Activated CD8-positive, alpha-beta memory T cell treated with anti-CD3 and anti-CD28 coated beads for 48 hours (primary cell): Measurements from ENCODE around the gene TRIM75.
"Not testable (repeated sequence)": the region's sequence is repeated elsewhere in the genome, so short reads cannot be mapped to it uniquely, and the experiment has no call there.

ENCODE experiments used
- DNase-seq, 3 experiments: peaks; one replicate each; pipeline ENCODE4 v3.0.0-alpha.2; 2020; ENCODE audit warnings: low read depth in 2 of 3, low spot score in 2 of 3

The TRIM75 gene

GRCh38 chr4:165077034-165077578 is 23.4 kb downstream of the TRIM75 start:
- no peak for DNase-seq

GRCh38 chr4:165079476-165079875 is 25.8 kb downstream of the TRIM75 start:
- no peak for DNase-seq

GRCh38 chr4:165084787-165085186 is 31.1 kb downstream of the TRIM75 start:
- DNase-seq, result not testable (repeated sequence)

- DNase-seq, result no peak
Measured at GRCh38 chr4:165085946-165086345, 32.3 kb downstream of the TRIM75 start.

GRCh38 chr4:165088366-165088765 is 34.7 kb downstream of the TRIM75 start:
- no peak for DNase-seq

GRCh38 chr4:165092187-165092586 is 38.5 kb downstream of the TRIM75 start:
- not testable (repeated sequence) for DNase-seq

- no peak for DNase-seq
Measured at GRCh38 chr4:165094873-165095272, 41.2 kb downstream of the TRIM75 start.

- no peak for DNase-seq
Measured at GRCh38 chr4:165095291-165095690, 41.6 kb downstream of the TRIM75 start.

GRCh38 chr4:165096776-165097175 is 43.1 kb downstream of the TRIM75 start:
- no peak for DNase-seq

GRCh38 chr4:165101641-165102040 is 48.0 kb downstream of the TRIM75 start:
- no peak for DNase-seq

- DNase-seq, result no peak
Measured at GRCh38 chr4:165106518-165106917, 52.9 kb downstream of the TRIM75 start.
